Stimulated activated naive CD4-positive, alpha-beta T cell treated with Interleukin-2 at 50 U/mL for 16 hours (primary cell): ENCODE data around the gene ATRNL1.
"Not testable (repeated sequence)": the region's sequence is repeated elsewhere in the genome, so short reads cannot be mapped to it uniquely, and the experiment has no call there.

Experiments used
- DNase-seq: peaks from one replicate; lab custom pipeline; 2025; lab: John Stamatoyannopoulos, UW

ATRNL1 gene

DNA sequence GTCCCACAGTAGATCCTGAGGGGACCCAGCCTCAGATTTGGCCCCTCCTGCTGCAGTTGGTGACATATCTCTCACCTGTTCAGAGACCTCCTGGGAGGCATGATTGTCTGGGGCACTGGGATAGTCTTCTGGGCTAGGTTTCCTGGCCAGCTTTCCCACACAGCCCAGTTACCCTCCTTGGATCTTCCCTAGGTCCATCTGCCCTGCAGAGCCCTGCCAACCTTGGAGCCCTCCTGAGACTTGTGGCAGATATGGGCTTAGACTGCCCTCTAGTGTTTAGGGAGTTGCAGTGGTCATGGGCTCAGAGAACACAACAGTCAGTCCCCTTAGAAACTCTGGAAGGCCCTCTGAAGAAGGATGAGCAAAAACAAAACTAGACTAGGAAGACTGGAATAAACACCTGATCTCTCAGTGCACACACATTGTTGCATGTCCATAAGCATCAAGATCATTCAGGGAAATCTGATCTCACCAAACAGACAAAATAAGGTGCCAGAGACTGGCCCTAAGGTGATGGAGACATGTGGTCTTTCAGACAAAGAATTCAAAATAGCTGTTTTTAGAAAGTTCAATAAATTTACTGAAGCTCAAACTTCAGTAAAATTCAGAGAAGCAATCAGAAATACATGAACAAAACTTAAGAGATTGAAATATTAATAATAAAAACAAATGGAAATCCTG is 324.6 kb downstream of the ATRNL1 start:
- DNase-seq: no peak

DNA sequence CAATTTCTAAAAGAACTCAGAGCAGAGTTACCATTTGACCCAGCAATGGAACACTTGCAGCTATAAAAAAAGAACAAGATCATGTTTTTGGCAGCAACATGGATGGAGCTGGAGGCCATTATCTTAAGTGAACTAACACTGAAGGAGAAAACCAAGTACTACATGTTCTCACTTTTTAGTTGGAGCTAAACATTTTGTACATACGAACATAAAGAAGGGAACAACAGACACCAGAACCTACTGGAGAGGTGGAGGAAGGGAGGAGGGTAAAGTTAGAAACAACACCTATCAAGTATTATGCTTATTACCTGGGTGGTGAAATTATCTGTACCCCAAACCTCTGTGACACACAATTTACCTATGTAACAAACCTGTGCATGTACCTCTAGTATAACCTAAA is 329.5 kb downstream of the ATRNL1 start:
- no peak for DNase-seq

DNA sequence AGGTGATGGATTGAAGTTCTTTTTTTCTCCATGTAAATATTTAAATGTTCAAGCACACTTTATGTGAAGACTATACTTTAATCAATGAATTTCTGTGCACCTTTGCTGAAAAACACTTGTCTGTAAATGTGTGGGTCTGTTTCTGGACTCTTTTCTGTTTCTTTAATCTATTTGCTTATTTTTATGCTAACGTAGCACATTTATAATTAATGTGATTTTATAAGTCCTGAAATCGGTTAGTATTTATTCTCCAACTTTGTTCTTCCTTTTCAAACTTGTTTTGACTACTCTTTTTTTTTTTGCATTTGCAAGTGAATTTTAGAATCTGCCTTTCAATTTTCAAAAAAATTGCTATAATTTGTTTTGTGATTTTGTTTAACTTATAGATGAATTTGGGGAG is 334.4 kb downstream of the ATRNL1 start:
- no peak for DNase-seq

GRCh38 chr10:115432188-115432819 is 339.1 kb downstream of the ATRNL1 start:
- DNase-seq: no peak

- no peak for DNase-seq
These were observed 343.8 kb downstream of the ATRNL1 start for GRCh38 chr10:115436999-115437398.

GRCh38 chr10:115441907-115442545 is 348.9 kb downstream of the ATRNL1 start:
- DNase-seq: no peak

- DNase-seq: no peak
These were observed 363.6 kb downstream of the ATRNL1 start for GRCh38 chr10:115456812-115457211.

DNA sequence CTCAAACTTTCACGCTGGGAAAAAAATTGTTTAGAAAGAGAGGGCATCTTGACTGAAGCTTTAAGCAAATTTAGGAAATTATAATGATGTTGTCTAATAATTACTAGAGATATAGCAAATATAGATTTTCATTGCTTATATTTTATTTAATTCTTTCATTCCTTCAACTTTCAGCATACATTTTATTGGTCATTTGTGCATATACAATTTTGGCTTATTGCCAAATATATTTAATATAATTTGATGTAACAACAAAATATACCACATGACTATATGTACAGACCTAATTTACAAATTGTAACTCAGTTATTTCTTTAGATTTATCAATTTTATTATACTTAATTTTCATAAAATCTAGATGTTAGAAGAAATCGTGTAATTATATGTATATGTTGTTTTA is 390.1 kb downstream of the ATRNL1 start:
- no peak for DNase-seq

DNA sequence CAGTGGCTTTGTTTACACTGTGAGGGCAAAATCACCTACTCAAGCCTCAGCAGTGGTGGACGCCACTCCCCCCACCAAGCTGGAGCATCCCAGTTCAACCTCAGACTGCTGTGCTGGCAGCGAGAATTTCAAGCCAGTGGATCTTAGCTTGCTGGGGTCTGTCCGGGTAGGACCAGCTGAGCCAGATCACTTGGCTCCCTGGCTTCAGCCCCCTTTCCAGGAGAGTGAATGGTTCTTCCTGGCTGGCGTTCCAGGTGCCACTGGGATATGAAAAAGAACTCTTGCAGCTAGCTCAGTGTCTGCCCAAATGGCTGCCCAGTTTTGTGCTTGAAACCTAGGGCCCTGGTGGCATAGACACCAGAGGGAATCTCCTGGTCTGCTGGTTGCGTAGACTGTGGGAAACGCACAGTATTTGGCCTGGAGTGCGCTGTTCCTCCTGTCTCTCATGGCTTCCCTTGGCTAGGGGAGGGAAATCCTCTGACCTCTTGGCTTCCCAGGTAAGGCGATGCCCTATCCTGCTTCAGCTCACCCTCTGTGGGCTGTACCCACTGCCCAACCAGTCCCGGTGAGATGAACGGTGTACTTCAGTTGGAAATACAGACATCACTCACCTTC is 398.5 kb downstream of the ATRNL1 start:
- no peak for DNase-seq

DNA sequence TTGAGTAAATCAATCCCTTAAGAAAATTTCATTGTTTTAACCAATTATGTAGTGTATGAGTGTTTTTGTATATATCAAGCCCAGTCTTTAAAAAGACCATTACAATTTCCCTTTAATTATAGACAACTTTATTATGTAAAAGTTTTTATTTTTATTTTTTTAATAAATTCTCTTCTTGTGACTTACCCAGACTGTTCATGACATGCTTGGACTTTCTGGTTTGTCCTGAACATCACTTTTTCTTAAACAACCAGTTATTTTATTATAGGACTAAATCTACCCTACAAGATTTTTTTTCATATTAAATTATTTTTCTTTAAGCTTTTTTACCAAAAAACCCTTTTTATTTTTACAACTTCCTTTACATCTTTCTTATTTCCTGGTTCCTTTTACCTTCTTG is 410.4 kb downstream of the ATRNL1 start:
- DNase-seq: no peak

- no peak for DNase-seq
These were observed 421.7 kb downstream of the ATRNL1 start for GRCh38 chr10:115514895-115515294.

DNA sequence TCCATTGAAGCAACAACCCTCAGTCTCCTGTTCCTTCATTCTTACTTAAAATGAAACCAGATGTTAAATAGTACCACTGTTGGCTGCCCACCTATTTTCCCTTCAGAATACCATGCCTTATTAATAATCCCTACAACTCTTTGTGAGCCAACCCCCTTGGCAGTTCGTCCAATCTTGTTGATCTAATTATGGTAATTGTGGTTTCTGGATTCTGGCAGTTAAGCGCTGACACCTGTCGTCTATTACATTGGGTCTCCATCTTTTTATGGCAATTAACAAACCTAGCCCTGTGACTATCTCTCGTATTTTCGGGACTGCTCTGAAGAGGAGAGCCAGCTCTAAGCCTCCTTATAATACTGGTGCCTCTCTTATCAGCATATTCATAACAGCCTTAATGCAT is 432.0 kb downstream of the ATRNL1 start:
- no peak for DNase-seq

GRCh38 chr10:115527682-115528081 is 434.5 kb downstream of the ATRNL1 start:
- not testable (repeated sequence) for DNase-seq

DNA sequence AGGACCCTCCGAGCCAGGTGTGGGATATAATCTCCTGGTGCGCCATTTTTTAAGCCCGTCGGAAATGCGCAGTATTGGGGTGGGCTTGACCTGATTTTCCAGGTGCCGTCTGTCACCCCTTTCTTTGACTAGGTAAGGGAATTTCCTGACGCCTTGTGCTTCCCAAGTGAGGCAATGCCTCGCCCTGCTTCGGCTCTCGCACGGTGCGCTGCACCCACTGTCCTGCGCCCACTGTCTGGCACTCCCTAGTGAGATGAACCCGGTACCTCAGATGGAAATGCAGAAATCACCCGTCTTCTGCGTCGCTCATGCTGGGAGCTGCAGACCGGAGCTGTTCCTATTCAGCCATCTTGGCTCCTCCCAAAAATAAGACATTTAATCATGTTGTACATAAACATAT is 443.2 kb downstream of the ATRNL1 start:
- DNase-seq: not testable (repeated sequence)

DNA sequence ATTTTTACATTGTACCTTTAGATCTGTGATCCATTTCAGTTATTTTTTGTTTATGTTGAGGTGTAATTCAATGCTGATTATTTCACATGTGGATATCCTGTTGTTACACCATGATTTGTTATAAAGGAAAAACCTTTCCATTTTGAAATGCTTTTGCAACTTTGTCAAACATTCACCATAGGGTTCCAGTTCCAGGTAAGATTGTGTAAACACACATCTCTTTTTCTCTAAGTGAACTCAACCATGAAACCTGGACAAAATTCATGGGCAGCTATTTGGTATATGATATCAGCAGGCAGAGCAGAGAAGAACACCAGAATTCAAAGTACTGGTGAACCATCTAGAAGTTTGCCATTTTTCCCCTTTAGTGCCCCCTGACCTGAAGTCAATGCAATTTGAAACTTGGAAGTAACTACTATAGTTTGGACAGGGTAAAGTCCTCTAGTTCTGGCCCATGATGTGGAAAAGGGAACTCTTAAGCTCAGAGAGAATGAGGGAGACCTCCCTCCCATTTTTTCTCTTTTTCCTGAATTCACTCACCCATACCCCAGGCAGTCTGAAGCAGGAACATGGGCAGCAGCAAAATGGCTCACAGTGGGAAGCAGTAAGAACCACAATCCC is 446.1 kb downstream of the ATRNL1 start:
- DNase-seq: no peak

- no peak for DNase-seq
These were observed 462.8 kb downstream of the ATRNL1 start for GRCh38 chr10:115555887-115556402.

DNA sequence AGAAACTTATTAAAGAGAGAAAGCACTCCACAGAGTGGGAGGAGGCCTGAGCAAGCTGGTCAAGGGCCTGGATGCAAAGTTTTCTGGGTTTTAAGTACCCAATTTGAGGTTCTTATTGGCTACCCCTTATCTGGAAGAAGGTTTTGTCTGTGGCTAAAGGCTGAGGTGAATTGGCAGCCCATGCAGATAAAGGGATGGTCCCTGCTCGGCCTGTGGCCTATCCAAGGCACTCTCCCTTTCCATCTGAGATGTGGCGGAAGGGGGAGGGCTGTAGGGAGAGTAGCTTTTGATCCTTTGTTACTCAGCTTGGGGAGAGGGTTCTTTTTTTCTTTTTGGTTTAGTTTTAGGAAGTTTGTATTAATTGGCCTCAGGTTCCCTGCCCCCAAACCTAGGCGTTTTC is 465.1 kb downstream of the ATRNL1 start:
- no peak for DNase-seq

GRCh38 chr10:115566867-115567266 is 473.7 kb downstream of the ATRNL1 start:
- DNase-seq: no peak

- no peak for DNase-seq
These were observed 479.7 kb downstream of the ATRNL1 start for GRCh38 chr10:115572740-115573455.

GRCh38 chr10:115580239-115580638 is 487.1 kb downstream of the ATRNL1 start:
- DNase-seq: no peak

DNA sequence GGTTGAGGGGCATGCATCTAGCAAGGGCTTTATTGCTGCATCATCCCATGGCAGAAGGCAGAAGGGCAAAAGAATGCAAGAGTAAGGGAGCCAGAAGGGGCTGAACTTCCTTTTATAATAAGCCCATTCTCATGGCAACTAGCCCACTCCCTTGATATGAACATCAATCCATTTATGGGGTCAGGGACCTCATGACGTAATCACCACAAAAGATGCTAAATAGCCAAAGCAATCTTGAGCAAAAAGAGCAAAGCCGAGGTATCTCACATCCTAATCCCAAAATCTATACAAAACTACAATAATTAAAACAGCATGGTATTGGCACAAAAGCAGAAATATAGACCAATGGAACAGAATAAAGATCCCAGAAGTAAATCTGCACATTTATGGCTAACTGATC is 499.9 kb downstream of the ATRNL1 start:
- DNase-seq: no peak

- no peak for DNase-seq
These were observed 511.5 kb downstream of the ATRNL1 start for GRCh38 chr10:115604627-115605026.
